Thyroid gland (tissue), 4 donors: ENCODE data around the gene ST8SIA1.

ENCODE experiments used
- CTCF ChIP-seq, 6 experiments: fragments of 200-600 bp in 3 of 6; fragments of 450-650 bp in 3 of 6; sonication (generic) in 3 of 6; IDR thresholded peaks; one replicate each; pipeline ENCODE4 v1.5.1; 2016 to 2019; ENCODE audit warnings: antibody characterized with exemption in 6 of 6, mild to moderate bottlenecking in 2 of 6, inconsistent platforms in 1 of 6, moderate library complexity in 1 of 6
- POLR2A ChIP-seq, 2 donors: fragments of 450-650 bp; IDR thresholded peaks; one replicate each; pipeline ENCODE4 v1.6.1; 2017; ENCODE audit warnings: antibody characterized with exemption in 2 of 2, mild to moderate bottlenecking in 2 of 2, moderate library complexity in 1 of 2

DNA sequence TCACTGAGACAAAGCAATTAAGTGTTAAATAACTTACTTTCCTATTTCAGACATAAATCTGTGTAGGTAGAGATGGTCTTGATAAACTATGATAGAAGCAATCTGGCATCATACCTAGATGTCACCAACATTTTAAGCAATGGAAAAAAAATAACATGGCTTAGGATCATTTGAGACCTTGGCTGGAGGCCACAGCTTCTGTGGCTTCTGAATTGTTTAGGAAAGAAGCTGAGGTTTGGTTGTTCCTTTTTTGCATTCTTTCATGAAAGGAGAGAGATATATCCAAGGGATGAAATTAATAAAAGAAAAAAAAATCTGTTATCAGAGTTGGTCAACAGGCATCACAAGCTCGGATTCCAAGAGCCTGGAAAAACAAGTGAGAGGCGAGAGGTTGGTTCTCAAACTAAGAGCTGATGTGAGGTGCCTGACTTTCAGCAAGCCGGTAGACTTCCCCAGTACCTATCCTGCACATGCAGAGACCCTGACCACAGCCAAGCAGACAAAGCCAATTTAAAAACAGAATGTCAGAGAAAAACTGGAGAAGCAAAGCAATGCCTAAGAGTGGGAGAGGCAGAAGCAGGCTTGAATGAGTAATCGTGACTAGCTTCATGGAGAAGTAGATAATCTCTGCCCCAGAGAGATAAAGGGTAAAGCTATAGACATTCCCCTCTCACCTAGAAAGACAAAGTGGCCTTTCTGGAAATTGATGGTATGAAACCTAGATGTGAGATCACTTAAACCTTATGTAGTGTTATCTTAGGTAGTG lies 43.4 kb upstream of the ST8SIA1 start:
- TF ChIP-seq POLR2A (IDR thresholded peaks at IDR 0.05) (no peak), CTCF (IDR thresholded peaks at IDR 0.05) (no peak)
